GM19395 (cell line): ENCODE results near the gene MYADM.

Experiments
- ATAC-seq: cut with Tn5 transposase; IDR thresholded peaks from one replicate; pipeline ENCODE4 v1.9.1; 2021; ENCODE audit warnings: mild to moderate bottlenecking, moderate library complexity; ENCODE audit not compliant: unreplicated experiment

MYADM gene

GRCh38 chr19:53884256-53884655 is 16.6 kb downstream of the MYADM start:
- no peak for ATAC-seq

GRCh38 chr19:53885036-53885435 is 17.4 kb downstream of the MYADM start:
- ATAC-seq, result no peak

GRCh38 chr19:53892301-53892980 is 24.8 kb downstream of the MYADM start:
- ATAC-seq, result no peak

- no peak for ATAC-seq
Observed at GRCh38 chr19:53892981-53893325, 25.3 kb downstream of the MYADM start.

- no peak for ATAC-seq
Observed at GRCh38 chr19:53894707-53895106, 27.0 kb downstream of the MYADM start.

- no peak for ATAC-seq
Observed at GRCh38 chr19:53896682-53897081, 29.0 kb downstream of the MYADM start.

- no peak for ATAC-seq
Observed at GRCh38 chr19:53897459-53897858, 29.8 kb downstream of the MYADM start.

GRCh38 chr19:53898166-53898565 is 30.5 kb downstream of the MYADM start:
- ATAC-seq, result no peak

- ATAC-seq, result no peak
Observed at GRCh38 chr19:53898636-53899341, 31.1 kb downstream of the MYADM start.

- no peak for ATAC-seq
Observed at GRCh38 chr19:53900191-53900860, 32.6 kb downstream of the MYADM start.

- ATAC-seq, result no peak
Observed at GRCh38 chr19:53903055-53903680, 35.5 kb downstream of the MYADM start.

- no peak for ATAC-seq
Observed at GRCh38 chr19:53904909-53905308, 37.2 kb downstream of the MYADM start.

- no peak for ATAC-seq
Observed at GRCh38 chr19:53905787-53906186, 38.1 kb downstream of the MYADM start.

GRCh38 chr19:53906211-53907192 is 38.8 kb downstream of the MYADM start:
- no peak for ATAC-seq

GRCh38 chr19:53907193-53907581 is 39.5 kb downstream of the MYADM start:
- no peak for ATAC-seq

GRCh38 chr19:53907690-53908089 is 40.0 kb downstream of the MYADM start:
- ATAC-seq, result no peak

- ATAC-seq, result no peak
Observed at GRCh38 chr19:53908106-53908934, 40.6 kb downstream of the MYADM start.

GRCh38 chr19:53908935-53909415 is 41.3 kb downstream of the MYADM start, which contains the start of gene CACNG7:
Gene CACNG7, plus strand, starts transcription at chr19:53909278. Its CDS starts 3,554 bp downstream, at chr19:53912832.
- no peak for ATAC-seq

GRCh38 chr19:53909471-53910169 is 41.9 kb downstream of the MYADM start:
- ATAC-seq, result no peak
